ENCODE results near the gene MAGEA2.
"Not testable (repeated sequence)": the region's sequence is repeated elsewhere in the genome, so short reads cannot be mapped to it uniquely, and the experiment has no call there.

MAGEA2 gene

GRCh38 chrX:152735860-152736511, 17.7 kb downstream of the MAGEA2 start:
- in situ Hi-C loops (cut with HindIII; ENCODE audit: low sequenced_read_pairs) = no loop called here
- no peak overlapping the region for H3K4me3 ChIP-seq (ENCODE audit: low read depth, low read length)
- no peak for TF ChIP-seq CTCF (IDR thresholded peaks at IDR 0.05; ENCODE audit: low read depth, low read length, missing control alignments)
- DNase-seq (ENCODE audit: low read depth) = no peak

GRCh38 chrX:152735101-152735500, 18.5 kb downstream of the MAGEA2 start:
- in situ Hi-C loops (cut with HindIII; ENCODE audit: low sequenced_read_pairs) = no loop called here
- H3K4me3 ChIP-seq (ENCODE audit: low read depth, low read length) = no peak overlapping the region
- no peak for TF ChIP-seq CTCF (IDR thresholded peaks at IDR 0.05; ENCODE audit: low read depth, low read length, missing control alignments)
- no peak for DNase-seq (ENCODE audit: low read depth)

- DNase-seq (ENCODE audit: low read depth); H3K4me3 ChIP-seq (ENCODE audit: low read depth, low read length); in situ Hi-C loops (cut with HindIII; ENCODE audit: low sequenced_read_pairs): not testable (repeated sequence)
Measured at GRCh38 chrX:152734143-152734858, 19.3 kb downstream of the MAGEA2 start.

- in situ Hi-C loops (cut with HindIII; ENCODE audit: low sequenced_read_pairs) = no loop called here
- DNase-seq (ENCODE audit: low read depth) = no peak
- no peak within 1 kb of the TSS for H3K4me3 ChIP-seq (ENCODE audit: low read depth, low read length)
- TF ChIP-seq CTCF (IDR thresholded peaks at IDR 0.05; ENCODE audit: low read depth, low read length, missing control alignments) = no peak
Measured at GRCh38 chrX:152733261-152733975, 20.2 kb downstream of the MAGEA2 start, which contains the start of the genes CSAG1 and MAGEA12. Gene CSAG1, minus strand, starts transcription at chrX:152733721. Its CDS starts 1,261 bp downstream, at chrX:152732460. Gene MAGEA12, plus strand, starts transcription at chrX:152733757. Its CDS starts 2,405 bp downstream, at chrX:152736162.

- in situ Hi-C loops (cut with HindIII; ENCODE audit: low sequenced_read_pairs) = no loop called here
- DNase-seq (ENCODE audit: low read depth) = no peak
- no peak overlapping the region for H3K4me3 ChIP-seq (ENCODE audit: low read depth, low read length)
- TF ChIP-seq CTCF (IDR thresholded peaks at IDR 0.05; ENCODE audit: low read depth, low read length, missing control alignments) = no peak
Measured at GRCh38 chrX:152725409-152725808, 28.2 kb downstream of the MAGEA2 start.

- in situ Hi-C loops (cut with HindIII; ENCODE audit: low sequenced_read_pairs); DNase-seq (ENCODE audit: low read depth); H3K4me3 ChIP-seq (ENCODE audit: low read depth, low read length): not testable (repeated sequence)
Measured at GRCh38 chrX:152713815-152714787, 39.5 kb downstream of the MAGEA2 start, which contains the start of gene MAGEA2B. Gene MAGEA2B, plus strand, starts transcription at chrX:152714628. Its CDS starts 2,479 bp downstream, at chrX:152717107.

GRCh38 chrX:152713195-152713594, 40.4 kb downstream of the MAGEA2 start:
- DNase-seq (ENCODE audit: low read depth); in situ Hi-C loops (cut with HindIII; ENCODE audit: low sequenced_read_pairs); H3K4me3 ChIP-seq (ENCODE audit: low read depth, low read length): not testable (repeated sequence)

- H3K4me3 ChIP-seq (ENCODE audit: low read depth, low read length); in situ Hi-C loops (cut with HindIII; ENCODE audit: low sequenced_read_pairs): not testable (repeated sequence)
Measured at GRCh38 chrX:152709173-152709572, 44.5 kb downstream of the MAGEA2 start, which contains the start of gene CSAG2. Gene CSAG2, minus strand, starts transcription at chrX:152709273. Its CDS starts 161 bp downstream, at chrX:152709112.

GRCh38 chrX:152706500-152706899, 47.1 kb downstream of the MAGEA2 start:
- in situ Hi-C loops (cut with HindIII; ENCODE audit: low sequenced_read_pairs); H3K4me3 ChIP-seq (ENCODE audit: low read depth, low read length); DNase-seq (ENCODE audit: low read depth): not testable (repeated sequence)

More at GRCh38 chrX:152709173-152709572, 44.5 kb downstream of the MAGEA2 start, which contains the start of gene CSAG2:
- DNase-seq (ENCODE audit: low read depth) = not testable (repeated sequence)

- DNase-seq (ENCODE audit: low read depth); in situ Hi-C loops (cut with HindIII; ENCODE audit: low sequenced_read_pairs): not testable (repeated sequence)
Measured at GRCh38 chrX:152700390-152700789, 53.3 kb downstream of the MAGEA2 start.

More at GRCh38 chrX:152700390-152700789, 53.3 kb downstream of the MAGEA2 start:
- not testable (repeated sequence) for H3K4me3 ChIP-seq (ENCODE audit: low read depth, low read length)
